ENCODE results near the gene TNFAIP8L3. TPM values are rescaled to one million over a fixed set of nuclear protein-coding genes. Genes with fewer than 3 reads are reported as not detected.

Gene TNFAIP8L3
- total and polyA plus RNA-seq, 2 of the 4 experiments (the other 2 are of a cell fraction): 0.29 to 0.90 TPM

GRCh38 chr15:51093839-51094605 lies 684 bp downstream of the TNFAIP8L3 start:
- Histone ChIP-seq H3K4me3 (ENCODE audit: insufficient read depth, low read depth, low read length) (peak overlapping the region; percentile 56), H4K8ac (ENCODE audit: low read depth in 2 of 2, low read length in 2 of 2) (no peak overlapping the region), H2AFZ (replicated peaks; ENCODE audit: low read length, poor library complexity) (peak overlapping the region; percentile 84), H3K18ac (ENCODE audit: low read depth, low read length) (no peak overlapping the region), H3K79me1 (ENCODE audit: low read depth in 1 of 2, low read length in 2 of 2) (no peaks in the 10 kb centered on the region), H3K14ac (replicated peaks; ENCODE audit: low read depth, low read length) (no peak overlapping the region), H3K9me1 (ENCODE audit: insufficient read depth, low read length) (no peaks in the 10 kb centered on the region; the same call in 1 of the 2 replicates), H3K9me3 (ENCODE audit: control insufficient read depth, insufficient read depth, low read length) (no peaks in the 10 kb centered on the region), H4K5ac (ENCODE audit: low read depth, low read length) (no peak overlapping the region), H3K56ac (ENCODE audit: extremely low read depth, insufficient read depth, low read length) (no peak overlapping the region), H3K4ac (ENCODE audit: low read depth, low read length) (no peak overlapping the region), H2BK120ac (ENCODE audit: low read depth, low read length) (no peak overlapping the region; the same call in 1 of the 2 replicates), H2BK20ac (ENCODE audit: low read depth, low read length) (no peak overlapping the region), H3K4me1 (ENCODE audit: control insufficient read depth, insufficient read depth, low read length) (peaks cover 2% of the 10 kb centered on the region), H3K23ac (ENCODE audit: low read depth, low read length) (no peak overlapping the region), H3K4me2 (ENCODE audit: low read depth, low read length) (peak overlapping the region; percentile 82), H4K20me1 (ENCODE audit: insufficient read depth, low read length) (no peaks in the 10 kb centered on the region), H3K36me3 (ENCODE audit: control insufficient read depth, insufficient read depth, low read length) (no peaks in the 10 kb centered on the region), H3K9ac (ENCODE audit: low read depth, low read length) (no peak overlapping the region), H3K27ac (ENCODE audit: insufficient read depth, low read length) (no peak overlapping the region), H4K91ac (ENCODE audit: insufficient read depth, low read depth, low read length) (no peak overlapping the region), H2AK9ac (replicated peaks; ENCODE audit: low read depth, low read length, poor library complexity) (peak overlapping the region; percentile 56), H2AK5ac (ENCODE audit: low read depth, low read length) (no peak overlapping the region), H2BK5ac (ENCODE audit: low read depth, low read length, poor library complexity, severe bottlenecking) (no peak overlapping the region), H3K27me3 (ENCODE audit: control insufficient read depth, insufficient read depth, low read length) (peaks cover 72% of the 10 kb centered on the region), H2BK15ac (ENCODE audit: low read depth, low read length) (no peak overlapping the region)
- DNase-seq: no peak
- TF ChIP-seq MXI1 (IDR thresholded peaks at IDR 0.05; ENCODE audit: borderline replicate concordance, low read depth, low read length) (no peak), CEBPB (IDR thresholded peaks at IDR 0.05; ENCODE audit: low read depth, low read length) (peak; percentile 57)
- BruUV-seq (replicated peaks): no TSS peak
- dilution Hi-C loops (cut with HindIII; ENCODE audit: low sequenced_read_pairs, unreplicated experiment): no loop called here
- 5% methylated on average over 24 of the region's 65 CpGs; no CpG with 5 or more reads in 1 of the 2 experiments for WGBS, 2 experiments (ENCODE audit: extremely low coverage in 2 of 2, insufficient read length in 1 of 2)
- intact Hi-C loops (cut with micrococcal nuclease): no loop called here
- ChIA-PET POLR2A (ENCODE audit: unreplicated experiment) (no interaction called here), CTCF (no interaction called here)
- ATAC-seq (ENCODE audit: low read depth): peak; percentile 28
- in situ Hi-C loops (cut with MboI; ENCODE audit: low sequenced_read_pairs): no loop called here
